Gastroesophageal sphincter (tissue), 4 donors: ENCODE measurements around the gene SOX2. TPM values are rescaled to one million over a fixed set of nuclear protein-coding genes. Genes with fewer than 3 reads are reported as not detected.

Experiments used
- ATAC-seq: fragments of 150-250 bp; one replicate; pipeline ENCODE4 v1.9.1; 2016; ENCODE audit warnings: mild to moderate bottlenecking, moderate library complexity
- H3K27ac ChIP-seq, 4 donors: fragments of 200-600 bp; sonication (generic) in 3 of 4; 1 replicate in 3 of 4; 2 replicates in 1 of 4; pipeline ENCODE4 v1.5.1; 2016 to 2019
- H3K27me3 ChIP-seq: fragments of 200-600 bp; sonication (generic); one replicate; pipeline ENCODE4 v1.5.1; 2019
- H3K36me3 ChIP-seq, 2 donors: fragments of 200-600 bp; sonication (generic); one replicate each; pipeline ENCODE4 v1.5.1; 2019; ENCODE audit warnings: control low read depth in 1 of 2
- H3K4me1 ChIP-seq, 3 donors: fragments of 200-600 bp; sonication (generic); 1 replicate in 2 of 3; 2 replicates in 1 of 3; pipeline ENCODE4 v1.5.1; 2016 to 2019; ENCODE audit warnings: control low read depth in 2 of 3
- H3K4me3 ChIP-seq, 2 donors: fragments of 200-600 bp; sonication (generic); one replicate each; pipeline ENCODE4 v1.5.1; 2019; ENCODE audit warnings: mild to moderate bottlenecking in 1 of 2, moderate library complexity in 1 of 2
- H3K9me3 ChIP-seq, 3 donors: fragments of 200-600 bp; sonication (generic); one replicate each; pipeline ENCODE4 v1.5.1; 2017 to 2019; ENCODE audit warnings: control low read depth in 2 of 3
- EP300 ChIP-seq: sonication (generic); formaldehyde crosslinking; IDR thresholded peaks from one replicate; pipeline ENCODE4 v1.6.1; 2017; ENCODE audit warnings: antibody characterized with exemption, mild to moderate bottlenecking
- POLR2A ChIP-seq, 2 donors: fragments of 450-650 bp; IDR thresholded peaks; one replicate each; pipeline ENCODE4 v1.6.1; 2017; ENCODE audit warnings: antibody characterized with exemption in 2 of 2, mild to moderate bottlenecking in 2 of 2, moderate library complexity in 1 of 2
- POLR2AphosphoS5 ChIP-seq: sonication (generic); formaldehyde crosslinking; IDR thresholded peaks from one replicate; pipeline ENCODE4 v1.6.1; 2017; ENCODE audit warnings: antibody characterized with exemption
- WGBS, 2 donors: methylation state at CpG; one replicate each; pipeline ENCODE4 v1.1.5; 2018; ENCODE audit warnings: low coverage in 1 of 2; 5-methylcytosine and 5-hydroxymethylcytosine counted together
- total RNA-seq, 4 donors: library from RNA; depleted of rRNA; stranded (reverse); fragments of >200 nt; gene quantifications; one replicate each; pipeline ENCODE4 v1.1.0, GENCODE V29; 2016
- TF ChIP-seq, protein P1 (sequence below), 4 experiments: fragments of 200-600 bp in 2 of 4; fragments of 450-650 bp in 2 of 4; sonication (generic) in 1 of 4; IDR thresholded peaks; one replicate each; pipeline ENCODE4 v1.5.1; 2017 to 2019; ENCODE audit warnings: antibody characterized with exemption in 4 of 4, mild to moderate bottlenecking in 2 of 4, moderate library complexity in 2 of 4

Gene SOX2
- total RNA-seq, 4 donors from 2014 or later: 3.1 to 9.9 (median 5.7) TPM

DNA sequence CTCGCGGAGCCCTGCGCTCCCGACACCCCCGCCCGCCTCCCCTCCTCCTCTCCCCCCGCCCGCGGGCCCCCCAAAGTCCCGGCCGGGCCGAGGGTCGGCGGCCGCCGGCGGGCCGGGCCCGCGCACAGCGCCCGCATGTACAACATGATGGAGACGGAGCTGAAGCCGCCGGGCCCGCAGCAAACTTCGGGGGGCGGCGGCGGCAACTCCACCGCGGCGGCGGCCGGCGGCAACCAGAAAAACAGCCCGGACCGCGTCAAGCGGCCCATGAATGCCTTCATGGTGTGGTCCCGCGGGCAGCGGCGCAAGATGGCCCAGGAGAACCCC, 464 bp downstream of the SOX2 start:
- no peak for ATAC-seq
- Histone ChIP-seq H3K36me3 (no peaks in the 10 kb centered on the region), H3K27ac (peak overlapping the region in 2 of 4 donors; percentile 51 to 64), H3K4me1 (peaks cover 0 to 38% (median 12%) of the 10 kb centered on the region in 3 donors), H3K4me3 (peak overlapping the region in 1 of 2 donors; percentile 51), H3K9me3 (no peaks in the 10 kb centered on the region), H3K27me3 (peaks cover 100% of the 10 kb centered on the region)
- WGBS, 2 donors: 0% methylated on average over 1 of the region's 44 CpGs; no CpG with 5 or more reads in 1 of the 2 donors
- TF ChIP-seq POLR2AphosphoS5: no peak
- no peak for TF ChIP-seq POLR2A (IDR thresholded peaks at IDR 0.05)
- no peak for TF ChIP-seq EP300
- TF ChIP-seq, protein P1, sequence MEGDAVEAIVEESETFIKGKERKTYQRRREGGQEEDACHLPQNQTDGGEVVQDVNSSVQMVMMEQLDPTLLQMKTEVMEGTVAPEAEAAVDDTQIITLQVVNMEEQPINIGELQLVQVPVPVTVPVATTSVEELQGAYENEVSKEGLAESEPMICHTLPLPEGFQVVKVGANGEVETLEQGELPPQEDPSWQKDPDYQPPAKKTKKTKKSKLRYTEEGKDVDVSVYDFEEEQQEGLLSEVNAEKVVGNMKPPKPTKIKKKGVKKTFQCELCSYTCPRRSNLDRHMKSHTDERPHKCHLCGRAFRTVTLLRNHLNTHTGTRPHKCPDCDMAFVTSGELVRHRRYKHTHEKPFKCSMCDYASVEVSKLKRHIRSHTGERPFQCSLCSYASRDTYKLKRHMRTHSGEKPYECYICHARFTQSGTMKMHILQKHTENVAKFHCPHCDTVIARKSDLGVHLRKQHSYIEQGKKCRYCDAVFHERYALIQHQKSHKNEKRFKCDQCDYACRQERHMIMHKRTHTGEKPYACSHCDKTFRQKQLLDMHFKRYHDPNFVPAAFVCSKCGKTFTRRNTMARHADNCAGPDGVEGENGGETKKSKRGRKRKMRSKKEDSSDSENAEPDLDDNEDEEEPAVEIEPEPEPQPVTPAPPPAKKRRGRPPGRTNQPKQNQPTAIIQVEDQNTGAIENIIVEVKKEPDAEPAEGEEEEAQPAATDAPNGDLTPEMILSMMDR (IDR thresholded peaks at IDR 0.05): no peak

DNA sequence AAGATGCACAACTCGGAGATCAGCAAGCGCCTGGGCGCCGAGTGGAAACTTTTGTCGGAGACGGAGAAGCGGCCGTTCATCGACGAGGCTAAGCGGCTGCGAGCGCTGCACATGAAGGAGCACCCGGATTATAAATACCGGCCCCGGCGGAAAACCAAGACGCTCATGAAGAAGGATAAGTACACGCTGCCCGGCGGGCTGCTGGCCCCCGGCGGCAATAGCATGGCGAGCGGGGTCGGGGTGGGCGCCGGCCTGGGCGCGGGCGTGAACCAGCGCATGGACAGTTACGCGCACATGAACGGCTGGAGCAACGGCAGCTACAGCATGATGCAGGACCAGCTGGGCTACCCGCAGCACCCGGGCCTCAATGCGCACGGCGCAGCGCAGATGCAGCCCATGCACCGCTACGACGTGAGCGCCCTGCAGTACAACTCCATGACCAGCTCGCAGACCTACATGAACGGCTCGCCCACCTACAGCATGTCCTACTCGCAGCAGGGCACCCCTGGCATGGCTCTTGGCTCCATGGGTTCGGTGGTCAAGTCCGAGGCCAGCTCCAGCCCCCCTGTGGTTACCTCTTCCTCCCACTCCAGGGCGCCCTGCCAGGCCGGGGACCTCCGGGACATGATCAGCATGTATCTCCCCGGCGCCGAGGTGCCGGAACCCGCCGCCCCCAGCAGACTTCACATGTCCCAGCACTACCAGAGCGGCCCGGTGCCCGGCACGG, 991 bp downstream of the SOX2 start:
- Histone ChIP-seq H3K4me1 (peaks cover 0 to 38% (median 12%) of the 10 kb centered on the region in 3 donors), H3K4me3 (peak overlapping the region in 1 of 2 donors; percentile 51), H3K36me3 (no peaks in the 10 kb centered on the region), H3K9me3 (no peaks in the 10 kb centered on the region), H3K27me3 (peaks cover 100% of the 10 kb centered on the region), H3K27ac (peak overlapping the region in 2 of 4 donors; percentile 51 to 64)
- TF ChIP-seq POLR2A (IDR thresholded peaks at IDR 0.05) (no peak), POLR2AphosphoS5 (no peak), EP300 (no peak)
- TF ChIP-seq, protein P1 (IDR thresholded peaks at IDR 0.05): no peak
- no CpG with 5 or more reads among the region's 65 CpGs for WGBS, 2 donors
- no peak for ATAC-seq

DNA sequence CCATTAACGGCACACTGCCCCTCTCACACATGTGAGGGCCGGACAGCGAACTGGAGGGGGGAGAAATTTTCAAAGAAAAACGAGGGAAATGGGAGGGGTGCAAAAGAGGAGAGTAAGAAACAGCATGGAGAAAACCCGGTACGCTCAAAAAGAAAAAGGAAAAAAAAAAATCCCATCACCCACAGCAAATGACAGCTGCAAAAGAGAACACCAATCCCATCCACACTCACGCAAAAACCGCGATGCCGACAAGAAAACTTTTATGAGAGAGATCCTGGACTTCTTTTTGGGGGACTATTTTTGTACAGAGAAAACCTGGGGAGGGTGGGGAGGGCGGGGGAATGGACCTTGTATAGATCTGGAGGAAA, 1.5 kb downstream of the SOX2 start:
- peak overlapping the region in 2 of 4 donors; percentile 51 to 64 for H3K27ac ChIP-seq
- 13% methylated on average over 8 of the region's 11 CpGs; no CpG with 5 or more reads in 1 of the 2 donors for WGBS, 2 donors

DNA sequence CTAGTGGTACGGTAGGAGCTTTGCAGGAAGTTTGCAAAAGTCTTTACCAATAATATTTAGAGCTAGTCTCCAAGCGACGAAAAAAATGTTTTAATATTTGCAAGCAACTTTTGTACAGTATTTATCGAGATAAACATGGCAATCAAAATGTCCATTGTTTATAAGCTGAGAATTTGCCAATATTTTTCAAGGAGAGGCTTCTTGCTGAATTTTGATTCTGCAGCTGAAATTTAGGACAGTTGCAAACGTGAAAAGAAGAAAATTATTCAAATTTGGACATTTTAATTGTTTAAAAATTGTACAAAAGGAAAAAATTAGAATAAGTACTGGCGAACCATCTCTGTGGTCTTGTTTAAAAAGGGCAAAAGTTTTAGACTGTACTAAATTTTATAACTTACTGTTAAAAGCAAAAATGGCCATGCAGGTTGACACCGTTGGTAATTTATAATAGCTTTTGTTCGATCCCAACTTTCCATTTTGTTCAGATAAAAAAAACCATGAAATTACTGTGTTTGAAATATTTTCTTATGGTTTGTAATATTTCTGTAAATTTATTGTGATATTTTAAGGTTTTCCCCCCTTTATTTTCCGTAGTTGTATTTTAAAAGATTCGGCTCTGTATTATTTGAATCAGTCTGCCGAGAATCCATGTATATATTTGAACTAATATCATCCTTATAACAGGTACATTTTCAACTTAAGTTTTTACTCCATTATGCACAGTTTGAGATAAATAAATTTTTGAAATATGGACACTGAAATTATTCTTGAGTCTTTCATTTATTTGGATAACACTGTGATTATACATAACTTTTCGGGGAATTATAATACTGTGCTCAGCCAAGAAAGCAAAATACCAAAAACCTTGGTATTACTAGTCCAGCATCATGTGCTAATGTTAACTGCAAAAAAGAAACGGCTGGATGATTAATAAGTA, 2.2 kb downstream of the SOX2 start:
- peaks cover 0 to 38% (median 12%) of the 10 kb centered on the region in 3 donors for H3K4me1 ChIP-seq
- peak overlapping the region in 1 of 2 donors; percentile 51 for H3K4me3 ChIP-seq
- no peak overlapping the region for H3K27ac ChIP-seq
- peaks cover 100% of the 10 kb centered on the region for H3K27me3 ChIP-seq
- no peaks in the 10 kb centered on the region for H3K9me3 ChIP-seq
- ATAC-seq: no peak
- H3K36me3 ChIP-seq: no peaks in the 10 kb centered on the region
- 9 to 15% methylated on average over 13 of the region's 13 CpGs for WGBS, 2 donors
- TF ChIP-seq EP300: no peak
- no peak for TF ChIP-seq POLR2A (IDR thresholded peaks at IDR 0.05)
- no peak for TF ChIP-seq POLR2AphosphoS5
- TF ChIP-seq, protein P1 (IDR thresholded peaks at IDR 0.05): no peak

More for the DNA sequence above, 1.5 kb downstream of the SOX2 start:
- TF ChIP-seq POLR2AphosphoS5 (no peak), EP300 (no peak), POLR2A (IDR thresholded peaks at IDR 0.05) (no peak)
- TF ChIP-seq, protein P1 (IDR thresholded peaks at IDR 0.05): no peak
- H3K27me3 ChIP-seq: peaks cover 100% of the 10 kb centered on the region
- no peaks in the 10 kb centered on the region for H3K36me3 ChIP-seq
- ATAC-seq: no peak
- peak overlapping the region in 1 of 2 donors; percentile 51 for H3K4me3 ChIP-seq
- H3K4me1 ChIP-seq: peaks cover 0 to 38% (median 12%) of the 10 kb centered on the region in 3 donors
- no peaks in the 10 kb centered on the region for H3K9me3 ChIP-seq
